Measurements from ENCODE around the gene PTPN14. TPM values are rescaled to one million over a fixed set of nuclear protein-coding genes. Genes with fewer than 3 reads are reported as not detected.

The PTPN14 gene
- total RNA-seq, 1 experiment from 2014 or later: 39.1 TPM

- H3K4me3 ChIP-seq: no peak overlapping the region
- H3K9me3 ChIP-seq (replicated peaks): no peaks in the 10 kb centered on the region
- peaks cover 63% of the 10 kb centered on the region for H3K4me1 ChIP-seq (replicated peaks)
- H3K27ac ChIP-seq: no peak overlapping the region
- DNase-seq (ENCODE audit: low read depth in 1 of 2, low spot score in 2 of 2): no peak
- no peaks in the 10 kb centered on the region for H3K27me3 ChIP-seq (replicated peaks)
- H3K36me3 ChIP-seq: peaks cover 12% of the 10 kb centered on the region
Observed at GRCh38 chr1:214417545-214418210, 133.7 kb downstream of the PTPN14 start.

- no peaks in the 10 kb centered on the region for H3K27me3 ChIP-seq (replicated peaks)
- no peak for DNase-seq (ENCODE audit: low read depth in 1 of 2, low spot score in 2 of 2)
- no peak overlapping the region for H3K4me3 ChIP-seq
- no peaks in the 10 kb centered on the region for H3K9me3 ChIP-seq (replicated peaks)
- H3K27ac ChIP-seq: no peak overlapping the region; the same call in 1 of the 2 replicates
- H3K36me3 ChIP-seq: peaks cover 18% of the 10 kb centered on the region
- peaks cover 57% of the 10 kb centered on the region for H3K4me1 ChIP-seq (replicated peaks)
Observed at GRCh38 chr1:214416858-214417257, 134.5 kb downstream of the PTPN14 start.

- no peaks in the 10 kb centered on the region for H3K27me3 ChIP-seq (replicated peaks)
- peaks cover 53% of the 10 kb centered on the region for H3K4me1 ChIP-seq (replicated peaks)
- no peaks in the 10 kb centered on the region for H3K9me3 ChIP-seq (replicated peaks)
- no peak for DNase-seq (ENCODE audit: low read depth in 1 of 2, low spot score in 2 of 2)
- H3K27ac ChIP-seq: peak overlapping the region; percentile 3
- H3K36me3 ChIP-seq: peaks cover 20% of the 10 kb centered on the region
- no peak overlapping the region for H3K4me3 ChIP-seq
Observed at GRCh38 chr1:214416417-214416816, 135.0 kb downstream of the PTPN14 start.

GRCh38 chr1:214415131-214415530 lies 136.3 kb downstream of the PTPN14 start:
- H3K36me3 ChIP-seq: peaks cover 31% of the 10 kb centered on the region
- peaks cover 40% of the 10 kb centered on the region for H3K4me1 ChIP-seq (replicated peaks)
- no peak overlapping the region for H3K4me3 ChIP-seq
- no peak for DNase-seq (ENCODE audit: low read depth in 1 of 2, low spot score in 2 of 2)
- no peaks in the 10 kb centered on the region for H3K27me3 ChIP-seq (replicated peaks)
- H3K9me3 ChIP-seq (replicated peaks): no peaks in the 10 kb centered on the region
- H3K27ac ChIP-seq: no peak overlapping the region

GRCh38 chr1:214414691-214415090 lies 136.7 kb downstream of the PTPN14 start:
- Histone ChIP-seq H3K9me3 (replicated peaks) (no peaks in the 10 kb centered on the region), H3K27ac (no peak overlapping the region), H3K36me3 (peaks cover 35% of the 10 kb centered on the region), H3K4me1 (replicated peaks) (peaks cover 36% of the 10 kb centered on the region), H3K4me3 (no peak overlapping the region), H3K27me3 (replicated peaks) (no peaks in the 10 kb centered on the region)
- DNase-seq (ENCODE audit: low read depth in 1 of 2, low spot score in 2 of 2): no peak

- Histone ChIP-seq H3K4me1 (replicated peaks) (peaks cover 22% of the 10 kb centered on the region), H3K4me3 (no peak overlapping the region), H3K36me3 (peaks cover 43% of the 10 kb centered on the region), H3K27me3 (replicated peaks) (no peaks in the 10 kb centered on the region), H3K9me3 (replicated peaks) (no peaks in the 10 kb centered on the region), H3K27ac (no peak overlapping the region)
- DNase-seq (ENCODE audit: low read depth in 1 of 2, low spot score in 2 of 2): no peak
Observed at GRCh38 chr1:214413315-214413714, 138.1 kb downstream of the PTPN14 start.

- Histone ChIP-seq H3K36me3 (peaks cover 49% of the 10 kb centered on the region), H3K27me3 (replicated peaks) (no peaks in the 10 kb centered on the region), H3K4me3 (no peak overlapping the region), H3K27ac (peak overlapping the region; percentile 93), H3K9me3 (replicated peaks) (no peaks in the 10 kb centered on the region), H3K4me1 (replicated peaks) (peaks cover 46% of the 10 kb centered on the region)
- peak; percentile 74 to 83 for DNase-seq (ENCODE audit: low read depth in 1 of 2, low spot score in 2 of 2)
Observed at GRCh38 chr1:214404571-214405213, 146.7 kb downstream of the PTPN14 start.

GRCh38 chr1:214404154-214404553 lies 147.2 kb downstream of the PTPN14 start:
- H3K36me3 ChIP-seq: peaks cover 49% of the 10 kb centered on the region
- DNase-seq (ENCODE audit: low read depth in 1 of 2, low spot score in 2 of 2): peak in 1 of 2 experiments; percentile 80
- H3K4me1 ChIP-seq (replicated peaks): peaks cover 46% of the 10 kb centered on the region
- no peaks in the 10 kb centered on the region for H3K9me3 ChIP-seq (replicated peaks)
- H3K4me3 ChIP-seq: no peak overlapping the region
- peak overlapping the region; percentile 93 for H3K27ac ChIP-seq
- H3K27me3 ChIP-seq (replicated peaks): no peaks in the 10 kb centered on the region

- peaks cover 46% of the 10 kb centered on the region for H3K4me1 ChIP-seq (replicated peaks)
- H3K27ac ChIP-seq: peak overlapping the region; percentile 93
- H3K27me3 ChIP-seq (replicated peaks): no peaks in the 10 kb centered on the region
- peaks cover 51% of the 10 kb centered on the region for H3K36me3 ChIP-seq
- no peak overlapping the region for H3K4me3 ChIP-seq
- no peak for DNase-seq (ENCODE audit: low read depth in 1 of 2, low spot score in 2 of 2)
- H3K9me3 ChIP-seq (replicated peaks): no peaks in the 10 kb centered on the region
Observed at GRCh38 chr1:214403431-214403830, 148.0 kb downstream of the PTPN14 start.

GRCh38 chr1:214402613-214403083 lies 148.8 kb downstream of the PTPN14 start:
- DNase-seq (ENCODE audit: low read depth in 1 of 2, low spot score in 2 of 2): no peak
- Histone ChIP-seq H3K9me3 (replicated peaks) (no peaks in the 10 kb centered on the region), H3K4me3 (no peak overlapping the region), H3K4me1 (replicated peaks) (peaks cover 46% of the 10 kb centered on the region), H3K27ac (no peak overlapping the region), H3K27me3 (replicated peaks) (no peaks in the 10 kb centered on the region), H3K36me3 (peaks cover 57% of the 10 kb centered on the region)

- Histone ChIP-seq H3K27me3 (replicated peaks) (no peaks in the 10 kb centered on the region), H3K4me1 (replicated peaks) (peaks cover 46% of the 10 kb centered on the region), H3K9me3 (replicated peaks) (no peaks in the 10 kb centered on the region), H3K27ac (no peak overlapping the region), H3K36me3 (peaks cover 61% of the 10 kb centered on the region), H3K4me3 (no peak overlapping the region)
- DNase-seq (ENCODE audit: low read depth in 1 of 2, low spot score in 2 of 2): no peak
Observed at GRCh38 chr1:214401666-214402065, 149.7 kb downstream of the PTPN14 start.

GRCh38 chr1:214400131-214400530 lies 151.3 kb downstream of the PTPN14 start:
- peaks cover 68% of the 10 kb centered on the region for H3K36me3 ChIP-seq
- peaks cover 48% of the 10 kb centered on the region for H3K4me1 ChIP-seq (replicated peaks)
- no peak overlapping the region for H3K4me3 ChIP-seq
- DNase-seq (ENCODE audit: low read depth in 1 of 2, low spot score in 2 of 2): no peak
- H3K27me3 ChIP-seq (replicated peaks): no peaks in the 10 kb centered on the region
- H3K9me3 ChIP-seq (replicated peaks): no peaks in the 10 kb centered on the region
- peak overlapping the region; percentile 33; the same call in 1 of the 2 replicates for H3K27ac ChIP-seq

- DNase-seq (ENCODE audit: low read depth in 1 of 2, low spot score in 2 of 2): no peak
- Histone ChIP-seq H3K4me1 (replicated peaks) (peaks cover 48% of the 10 kb centered on the region), H3K36me3 (peaks cover 83% of the 10 kb centered on the region), H3K27ac (no peak overlapping the region), H3K27me3 (replicated peaks) (no peaks in the 10 kb centered on the region), H3K4me3 (no peak overlapping the region), H3K9me3 (replicated peaks) (no peaks in the 10 kb centered on the region)
Observed at GRCh38 chr1:214398490-214398889, 152.9 kb downstream of the PTPN14 start.

- peaks cover 87% of the 10 kb centered on the region for H3K36me3 ChIP-seq
Observed at GRCh38 chr1:214397497-214397896, 153.9 kb downstream of the PTPN14 start.

More at GRCh38 chr1:214397497-214397896, 153.9 kb downstream of the PTPN14 start:
- no peak overlapping the region for H3K27ac ChIP-seq
- no peak for DNase-seq (ENCODE audit: low read depth in 1 of 2, low spot score in 2 of 2)
- peaks cover 48% of the 10 kb centered on the region for H3K4me1 ChIP-seq (replicated peaks)
- H3K4me3 ChIP-seq: no peak overlapping the region
- H3K27me3 ChIP-seq (replicated peaks): no peaks in the 10 kb centered on the region
- no peaks in the 10 kb centered on the region for H3K9me3 ChIP-seq (replicated peaks)

Data from SJSA1 (cell line).